K562 (cell line): ENCODE results near the gene MYO1D. TPM values are rescaled to one million over a fixed set of nuclear protein-coding genes. Genes with fewer than 3 reads are reported as not detected.

Experiments
- CBFA2T3 ChIP-seq: fragments of 450-650 bp; IDR thresholded peaks from 2 replicates; pipeline ENCODE4 v1.6.1; 2017
- CBX8 ChIP-seq: fragments of 200-600 bp; sonication (generic); IDR thresholded peaks from 2 replicates; pipeline ENCODE4 v1.6.1; 2012; ENCODE audit warnings: borderline replicate concordance, mixed run types, low read depth, mild to moderate bottlenecking, moderate library complexity, mixed read lengths, low read length, control low read depth, inconsistent platforms; ENCODE audit not compliant: poor library complexity, severe bottlenecking; ENCODE audit errors: extremely low read depth
- ETV5 ChIP-seq: sonication (generic); formaldehyde crosslinking; IDR thresholded peaks from 2 replicates; pipeline ENCODE4 v1.4.0; 2020; ENCODE audit warnings: low read depth, mild to moderate bottlenecking, missing genetic modification reagents
- GTF2A2 ChIP-seq: IDR thresholded peaks from 2 replicates; pipeline ENCODE4 v1.6.1; 2016; ENCODE audit warnings: mild to moderate bottlenecking, missing genetic modification characterization, missing compliant biosample characterization
- HNRNPL ChIP-seq: fragments of 200-400 bp; formaldehyde crosslinking; IDR thresholded peaks from 2 replicates; pipeline ENCODE4 v1.6.1; 2017; ENCODE audit warnings: low read depth, mild to moderate bottlenecking, low read length
- KAT2B ChIP-seq: IDR thresholded peaks from one replicate; pipeline ENCODE4 v1.6.1; 2012; ENCODE audit warnings: low read depth, mild to moderate bottlenecking, control low read depth, inconsistent platforms, low read length, moderate library complexity
- NCOA2 ChIP-seq, 2 experiments: fragments of 450-650 bp; IDR thresholded peaks; 2 replicates each; pipeline ENCODE4 v1.6.1; 2018; ENCODE audit warnings: mild to moderate bottlenecking in 2 of 2, moderate library complexity in 1 of 2; ENCODE audit not compliant: partially characterized antibody in 2 of 2
- NEUROD1 ChIP-seq: fragments of 150-350 bp; IDR thresholded peaks from 2 replicates; pipeline ENCODE4 v1.6.1; 2014; ENCODE audit warnings: borderline replicate concordance, low read length, low read depth; ENCODE audit not compliant: partially characterized antibody
- PTRF ChIP-seq: fragments of 450-650 bp; IDR thresholded peaks from 2 replicates; pipeline ENCODE4 v1.6.1; 2016; ENCODE audit warnings: mild to moderate bottlenecking, missing genetic modification characterization, missing compliant biosample characterization
- SMAD1 ChIP-seq: fragments of 150-350 bp; IDR thresholded peaks from 2 replicates; pipeline ENCODE4 v1.6.1; 2014; ENCODE audit warnings: low read length, low read depth; ENCODE audit not compliant: partially characterized antibody
- TAF7 ChIP-seq: fragments of 450-650 bp; IDR thresholded peaks from 2 replicates; pipeline ENCODE4 v1.6.1; 2016; ENCODE audit warnings: missing genetic modification characterization, missing compliant biosample characterization
- ZNF584 ChIP-seq: fragments of 200-800 bp; sonication (Bioruptor generic); IDR thresholded peaks from 2 replicates; pipeline ENCODE4 v1.6.1; 2016; ENCODE audit warnings: low read depth, mild to moderate bottlenecking, missing genetic modification characterization, missing compliant biosample characterization
- ZNF589 ChIP-seq: fragments of 200-800 bp; sonication (Bioruptor generic); IDR thresholded peaks from 2 replicates; pipeline ENCODE4 v1.6.1; 2016; ENCODE audit warnings: low read depth, missing genetic modification characterization, missing compliant biosample characterization
- ZZZ3 ChIP-seq: fragments of 450-650 bp; IDR thresholded peaks from 2 replicates; pipeline ENCODE4 v1.6.1; 2016; ENCODE audit warnings: antibody characterized with exemption, mild to moderate bottlenecking, moderate library complexity
- polyA plus RNA-seq, 8 experiments: library from polyadenylated mRNA; depleted of rRNA in 4 of 8; stranded (reverse) in 5 of 8; unstranded in 3 of 8; fragments of >200 nt; fragmentation: Nextera tagmentation in 2 of 8; fragmentation: Illumina TruSeq in 1 of 8; extraction: Ambion mirVana in 2 of 8; extraction: Trizol in 1 of 8; gene quantifications; 2 replicates each; pipeline versions ENCODE4 v1.2.1 to v1.2.3, GENCODE V29; 2011 to 2014; ENCODE audit warnings: inconsistent platforms in 1 of 8, missing spikeins in 1 of 8
- total RNA-seq, 7 experiments: library from RNA; depleted of rRNA in 6 of 7; stranded (reverse); fragments of >200 nt in 6 of 7; fragmentation: Illumina TruSeq in 2 of 7; extraction: Trizol in 2 of 7; gene quantifications; 2 replicates each; pipeline versions ENCODE4 v1.2.1 to v1.2.3, GENCODE V29; 2011 to 2021; ENCODE audit warnings: low replicate concordance in 1 of 7
- TF ChIP-seq, protein P1 (sequence below): fragments of 450-650 bp; IDR thresholded peaks from 2 replicates; pipeline ENCODE4 v1.6.1; 2017; ENCODE audit warnings: antibody characterized with exemption, mild to moderate bottlenecking
- TF ChIP-seq, protein P2 (sequence below), 2 experiments: fragments of 450-650 bp in 1 of 2; sonication (generic) in 1 of 2; formaldehyde crosslinking; conservative IDR thresholded peaks; 2 replicates each; pipeline versions ENCODE4 v1.4.0 to v1.8.1; 2020 to 2022; ENCODE audit warnings: mild to moderate bottlenecking in 1 of 2, missing genetic modification reagents in 1 of 2
- TF ChIP-seq, protein P3 (sequence below): fragments of 250-450 bp; sonication (Bioruptor Pico); IDR thresholded peaks from 2 replicates; pipeline ENCODE4 v1.5.1; 2021; ENCODE audit warnings: mild to moderate bottlenecking
- TF ChIP-seq, protein P4 (sequence below): fragments of 450-650 bp; IDR thresholded peaks from 2 replicates; pipeline ENCODE4 v1.6.1; 2017; ENCODE audit warnings: antibody characterized with exemption

The MYO1D gene
- total and polyA plus RNA-seq, 9 of the 15 experiments (the other 6 are each of a cell fraction or from before 2014, with no cell fraction given): 2.1 to 71.2 (median 45.4) TPM

DNA sequence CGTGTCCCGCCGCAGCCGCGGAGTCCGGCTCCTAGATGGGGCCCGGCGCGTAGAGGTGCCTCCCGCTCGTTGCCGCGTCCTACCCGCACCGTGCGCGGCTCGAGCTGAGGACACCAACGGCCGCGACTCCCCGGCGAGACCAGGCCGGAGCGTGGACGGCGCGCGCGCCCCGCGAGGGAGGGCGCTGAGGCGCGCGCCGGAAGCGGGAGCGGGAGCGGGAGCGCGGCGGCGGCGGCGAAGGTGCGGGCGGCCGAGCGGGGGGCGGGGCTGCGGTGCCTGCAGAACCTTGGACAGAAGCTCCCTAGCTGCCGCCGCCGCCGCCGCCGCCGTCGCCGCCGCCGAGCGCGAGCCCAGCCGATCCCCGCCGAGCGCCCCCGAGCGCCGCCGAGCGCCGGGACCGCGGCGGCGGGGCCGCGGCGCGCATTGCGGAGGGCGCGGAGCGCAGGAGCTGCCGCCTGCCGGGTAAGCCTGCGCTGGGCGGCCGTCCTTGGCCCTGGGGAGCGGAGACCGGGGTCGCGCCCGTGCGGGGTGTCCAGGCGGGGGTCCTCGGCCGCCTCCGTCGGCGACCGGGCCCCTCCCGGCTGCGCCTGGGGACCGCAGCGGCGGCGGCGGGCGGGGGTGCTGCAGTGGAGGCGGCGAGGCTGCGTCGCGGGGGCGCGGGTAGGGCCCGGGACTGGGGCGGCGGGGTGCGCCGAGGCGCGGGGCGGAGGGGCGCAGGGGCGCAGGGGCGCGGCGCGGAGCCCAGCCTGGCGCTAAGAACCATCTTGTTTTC is 390.0 kb downstream of the MYO1D start, which contains the start of gene CDK5R1 (continued):
- TF ChIP-seq PTRF (tag) (no peak), ETV5 (no peak), NEUROD1 (no peak), GTF2A2 (tag) (no peak), ZZZ3 (no peak), ZNF584 (CRISPR knock-in tag) (no peak), SMAD1 (no peak), HNRNPL (no peak), KAT2B (no peak), ZNF589 (CRISPR knock-in tag) (no peak), NCOA2 (IDR thresholded peaks at IDR 0.05; ENCODE audit: partially characterized antibody in 2 of 2) (no peak), TAF7 (tag) (no peak), CBFA2T3 (no peak), CBX8 (no peak)
- TF ChIP-seq, protein P1, sequence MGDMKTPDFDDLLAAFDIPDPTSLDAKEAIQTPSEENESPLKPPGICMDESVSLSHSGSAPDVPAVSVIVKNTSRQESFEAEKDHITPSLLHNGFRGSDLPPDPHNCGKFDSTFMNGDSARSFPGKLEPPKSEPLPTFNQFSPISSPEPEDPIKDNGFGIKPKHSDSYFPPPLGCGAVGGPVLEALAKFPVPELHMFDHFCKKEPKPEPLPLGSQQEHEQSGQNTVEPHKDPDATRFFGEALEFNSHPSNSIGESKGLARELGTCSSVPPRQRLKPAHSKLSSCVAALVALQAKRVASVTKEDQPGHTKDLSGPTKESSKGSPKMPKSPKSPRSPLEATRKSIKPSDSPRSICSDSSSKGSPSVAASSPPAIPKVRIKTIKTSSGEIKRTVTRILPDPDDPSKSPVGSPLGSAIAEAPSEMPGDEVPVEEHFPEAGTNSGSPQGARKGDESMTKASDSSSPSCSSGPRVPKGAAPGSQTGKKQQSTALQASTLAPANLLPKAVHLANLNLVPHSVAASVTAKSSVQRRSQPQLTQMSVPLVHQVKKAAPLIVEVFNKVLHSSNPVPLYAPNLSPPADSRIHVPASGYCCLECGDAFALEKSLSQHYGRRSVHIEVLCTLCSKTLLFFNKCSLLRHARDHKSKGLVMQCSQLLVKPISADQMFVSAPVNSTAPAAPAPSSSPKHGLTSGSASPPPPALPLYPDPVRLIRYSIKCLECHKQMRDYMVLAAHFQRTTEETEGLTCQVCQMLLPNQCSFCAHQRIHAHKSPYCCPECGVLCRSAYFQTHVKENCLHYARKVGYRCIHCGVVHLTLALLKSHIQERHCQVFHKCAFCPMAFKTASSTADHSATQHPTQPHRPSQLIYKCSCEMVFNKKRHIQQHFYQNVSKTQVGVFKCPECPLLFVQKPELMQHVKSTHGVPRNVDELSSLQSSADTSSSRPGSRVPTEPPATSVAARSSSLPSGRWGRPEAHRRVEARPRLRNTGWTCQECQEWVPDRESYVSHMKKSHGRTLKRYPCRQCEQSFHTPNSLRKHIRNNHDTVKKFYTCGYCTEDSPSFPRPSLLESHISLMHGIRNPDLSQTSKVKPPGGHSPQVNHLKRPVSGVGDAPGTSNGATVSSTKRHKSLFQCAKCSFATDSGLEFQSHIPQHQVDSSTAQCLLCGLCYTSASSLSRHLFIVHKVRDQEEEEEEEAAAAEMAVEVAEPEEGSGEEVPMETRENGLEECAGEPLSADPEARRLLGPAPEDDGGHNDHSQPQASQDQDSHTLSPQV: no peak
- TF ChIP-seq, protein P2, sequence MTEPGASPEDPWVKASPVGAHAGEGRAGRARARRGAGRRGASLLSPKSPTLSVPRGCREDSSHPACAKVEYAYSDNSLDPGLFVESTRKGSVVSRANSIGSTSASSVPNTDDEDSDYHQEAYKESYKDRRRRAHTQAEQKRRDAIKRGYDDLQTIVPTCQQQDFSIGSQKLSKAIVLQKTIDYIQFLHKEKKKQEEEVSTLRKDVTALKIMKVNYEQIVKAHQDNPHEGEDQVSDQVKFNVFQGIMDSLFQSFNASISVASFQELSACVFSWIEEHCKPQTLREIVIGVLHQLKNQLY (CRISPR knock-in tag; conservative IDR thresholded peaks at IDR 0.05): no peak
- TF ChIP-seq, protein P3, sequence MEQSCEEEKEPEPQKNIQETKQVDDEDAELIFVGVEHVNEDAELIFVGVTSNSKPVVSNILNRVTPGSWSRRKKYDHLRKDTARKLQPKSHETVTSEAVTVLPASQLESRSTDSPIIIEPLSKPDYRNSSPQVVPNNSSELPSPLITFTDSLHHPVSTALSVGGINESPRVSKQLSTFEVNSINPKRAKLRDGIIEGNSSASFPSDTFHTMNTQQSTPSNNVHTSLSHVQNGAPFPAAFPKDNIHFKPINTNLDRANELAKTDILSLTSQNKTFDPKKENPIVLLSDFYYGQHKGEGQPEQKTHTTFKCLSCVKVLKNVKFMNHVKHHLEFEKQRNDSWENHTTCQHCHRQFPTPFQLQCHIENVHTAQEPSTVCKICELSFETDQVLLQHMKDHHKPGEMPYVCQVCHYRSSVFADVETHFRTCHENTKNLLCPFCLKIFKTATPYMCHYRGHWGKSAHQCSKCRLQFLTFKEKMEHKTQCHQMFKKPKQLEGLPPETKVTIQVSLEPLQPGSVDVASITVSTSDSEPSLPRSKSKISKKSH: no peak
- TF ChIP-seq, protein P4, sequence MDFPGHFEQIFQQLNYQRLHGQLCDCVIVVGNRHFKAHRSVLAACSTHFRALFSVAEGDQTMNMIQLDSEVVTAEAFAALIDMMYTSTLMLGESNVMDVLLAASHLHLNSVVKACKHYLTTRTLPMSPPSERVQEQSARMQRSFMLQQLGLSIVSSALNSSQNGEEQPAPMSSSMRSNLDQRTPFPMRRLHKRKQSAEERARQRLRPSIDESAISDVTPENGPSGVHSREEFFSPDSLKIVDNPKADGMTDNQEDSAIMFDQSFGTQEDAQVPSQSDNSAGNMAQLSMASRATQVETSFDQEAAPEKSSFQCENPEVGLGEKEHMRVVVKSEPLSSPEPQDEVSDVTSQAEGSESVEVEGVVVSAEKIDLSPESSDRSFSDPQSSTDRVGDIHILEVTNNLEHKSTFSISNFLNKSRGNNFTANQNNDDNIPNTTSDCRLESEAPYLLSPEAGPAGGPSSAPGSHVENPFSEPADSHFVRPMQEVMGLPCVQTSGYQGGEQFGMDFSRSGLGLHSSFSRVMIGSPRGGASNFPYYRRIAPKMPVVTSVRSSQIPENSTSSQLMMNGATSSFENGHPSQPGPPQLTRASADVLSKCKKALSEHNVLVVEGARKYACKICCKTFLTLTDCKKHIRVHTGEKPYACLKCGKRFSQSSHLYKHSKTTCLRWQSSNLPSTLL: no peak
